Ascending aorta (tissue), 2 donors: ENCODE measurements around the gene MIA. TPM values are rescaled to one million over a fixed set of nuclear protein-coding genes. Genes with fewer than 3 reads are reported as not detected.
A peak's percentile ranks its signal among the peaks of the same experiment; 100 is the strongest.

Experiments used
- DNase-seq, 2 donors: peaks; one replicate each; pipeline ENCODE4 v3.0.0-alpha.2; 2019; ENCODE audit warnings: low spot score in 2 of 2
- H3K27ac ChIP-seq, 2 donors: fragments of 200-600 bp; sonication (generic); one replicate each; pipeline ENCODE4 v1.5.1; 2016 to 2017; ENCODE audit warnings: mild to moderate bottlenecking in 1 of 2
- H3K27me3 ChIP-seq: fragments of 200-600 bp; sonication (generic); one replicate; pipeline ENCODE4 v1.5.1; 2017
- H3K36me3 ChIP-seq, 2 donors: fragments of 200-600 bp; sonication (generic); one replicate each; pipeline ENCODE4 v1.5.1; 2016
- H3K4me1 ChIP-seq, 2 donors: fragments of 200-600 bp; sonication (generic); one replicate each; pipeline ENCODE4 v1.5.1; 2016 to 2017; ENCODE audit warnings: mild to moderate bottlenecking in 1 of 2
- H3K4me3 ChIP-seq, 2 donors: fragments of 200-600 bp; sonication (generic); one replicate each; pipeline ENCODE4 v1.5.1; 2016 to 2017; ENCODE audit warnings: mild to moderate bottlenecking in 1 of 2
- H3K9me3 ChIP-seq, 2 donors: fragments of 200-600 bp; sonication (generic); one replicate each; pipeline ENCODE4 v1.5.1; 2016
- CTCF ChIP-seq, 3 experiments: fragments of 200-600 bp in 2 of 3; fragments of 450-650 bp in 1 of 3; sonication (generic) in 2 of 3; IDR thresholded peaks; one replicate each; pipeline ENCODE4 v1.5.1; 2016 to 2019; ENCODE audit warnings: antibody characterized with exemption in 3 of 3, mild to moderate bottlenecking in 1 of 3, moderate library complexity in 1 of 3
- intact Hi-C: fragments of 100-400 bp; cut with DNase I; formaldehyde crosslinking; loops from one replicate; pipeline ENCODE4 v1.15.1; 2023
- total RNA-seq: library from RNA; depleted of rRNA; stranded (reverse); fragments of >200 nt; gene quantifications from one replicate; pipeline ENCODE4 v1.1.0, GENCODE V29; 2016

Gene MIA
- total RNA-seq, 1 donor from 2014 or later, result not detected

DNA sequence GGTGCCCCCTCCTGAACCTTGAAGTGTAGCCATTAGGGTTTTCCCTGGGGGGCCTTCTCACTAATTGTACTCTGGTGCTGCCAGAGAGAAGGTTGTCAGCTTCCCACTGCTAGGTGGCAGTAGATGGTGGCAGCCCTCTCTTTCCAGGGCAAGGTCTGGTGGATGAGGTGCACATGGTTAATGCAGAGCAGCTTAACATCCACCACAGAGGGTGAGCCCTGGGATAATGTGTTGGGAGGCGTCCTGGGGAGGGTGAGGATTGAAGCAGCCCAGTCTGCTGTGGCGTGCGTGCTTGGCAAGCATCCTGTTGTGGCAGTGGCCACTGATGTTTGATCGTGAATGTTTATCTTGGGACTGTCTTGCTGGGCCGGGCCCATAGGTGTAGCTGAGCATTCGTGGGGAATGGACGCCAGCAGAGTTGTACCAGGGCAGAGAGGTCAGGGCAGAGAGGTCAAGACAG is 29.5 kb downstream of the MIA start:
- no peak for DNase-seq
- H3K9me3 ChIP-seq, result no peaks in the 10 kb centered on the region
- H3K4me1 ChIP-seq, result peaks cover 40 to 63% of the 10 kb centered on the region in 2 donors
- H3K27ac ChIP-seq, result peak overlapping the region; percentile 53 to 90
- no peak for TF ChIP-seq CTCF (IDR thresholded peaks at IDR 0.05)
- H3K4me3 ChIP-seq, result no peak overlapping the region
- peaks cover 21 to 40% of the 10 kb centered on the region in 2 donors for H3K36me3 ChIP-seq
- H3K27me3 ChIP-seq, result no peaks in the 10 kb centered on the region
- intact Hi-C loops, result no loop called here

GRCh38 chr19:40805258-40805868 is 30.0 kb downstream of the MIA start:
- H3K36me3 ChIP-seq, result peaks cover 20 to 39% of the 10 kb centered on the region in 2 donors

DNA sequence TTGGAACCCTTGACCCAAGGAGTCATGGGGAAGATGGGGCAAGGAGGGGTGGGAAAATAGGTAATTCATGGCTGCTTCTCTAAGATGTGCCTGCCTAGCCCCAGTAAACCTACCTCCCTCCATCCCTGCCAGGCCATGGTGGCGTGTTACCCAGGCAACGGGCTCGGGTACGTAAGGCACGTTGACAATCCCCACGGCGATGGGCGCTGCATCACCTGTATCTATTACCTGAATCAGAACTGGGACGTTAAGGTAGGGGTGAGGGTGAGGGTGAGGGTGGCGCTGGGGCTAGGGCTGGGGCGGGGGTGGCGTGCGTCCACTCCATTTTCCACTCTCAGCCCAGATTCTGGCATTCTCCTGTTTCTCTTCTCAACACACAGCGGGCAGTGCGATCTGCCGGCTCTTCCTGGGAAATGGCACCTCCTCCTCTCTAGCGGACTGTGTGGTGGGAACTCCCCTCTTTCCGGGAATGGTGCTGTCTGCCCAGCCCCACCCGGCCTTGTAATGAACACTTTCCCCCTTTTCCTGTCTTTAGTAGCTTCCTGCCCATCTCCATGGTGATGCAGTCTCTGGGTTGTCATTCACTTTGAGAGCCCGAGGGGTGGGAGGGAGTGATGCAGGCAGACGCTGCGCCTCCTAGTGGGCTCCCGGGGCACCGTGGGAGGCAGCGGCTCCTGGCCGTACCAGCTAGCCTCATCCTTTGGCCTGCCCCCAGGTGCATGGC is 31.3 kb downstream of the MIA start:
- intact Hi-C loops, result no loop called here

More at GRCh38 chr19:40805258-40805868, 30.0 kb downstream of the MIA start:
- Histone ChIP-seq H3K27me3 (no peaks in the 10 kb centered on the region), H3K4me1 (peaks cover 38 to 63% of the 10 kb centered on the region in 2 donors), H3K9me3 (no peaks in the 10 kb centered on the region), H3K27ac (peak overlapping the region; percentile 53 to 90), H3K4me3 (no peak overlapping the region)
- DNase-seq, result no peak
- TF ChIP-seq CTCF (IDR thresholded peaks at IDR 0.05), result no peak
- intact Hi-C loops, result no loop called here

DNA sequence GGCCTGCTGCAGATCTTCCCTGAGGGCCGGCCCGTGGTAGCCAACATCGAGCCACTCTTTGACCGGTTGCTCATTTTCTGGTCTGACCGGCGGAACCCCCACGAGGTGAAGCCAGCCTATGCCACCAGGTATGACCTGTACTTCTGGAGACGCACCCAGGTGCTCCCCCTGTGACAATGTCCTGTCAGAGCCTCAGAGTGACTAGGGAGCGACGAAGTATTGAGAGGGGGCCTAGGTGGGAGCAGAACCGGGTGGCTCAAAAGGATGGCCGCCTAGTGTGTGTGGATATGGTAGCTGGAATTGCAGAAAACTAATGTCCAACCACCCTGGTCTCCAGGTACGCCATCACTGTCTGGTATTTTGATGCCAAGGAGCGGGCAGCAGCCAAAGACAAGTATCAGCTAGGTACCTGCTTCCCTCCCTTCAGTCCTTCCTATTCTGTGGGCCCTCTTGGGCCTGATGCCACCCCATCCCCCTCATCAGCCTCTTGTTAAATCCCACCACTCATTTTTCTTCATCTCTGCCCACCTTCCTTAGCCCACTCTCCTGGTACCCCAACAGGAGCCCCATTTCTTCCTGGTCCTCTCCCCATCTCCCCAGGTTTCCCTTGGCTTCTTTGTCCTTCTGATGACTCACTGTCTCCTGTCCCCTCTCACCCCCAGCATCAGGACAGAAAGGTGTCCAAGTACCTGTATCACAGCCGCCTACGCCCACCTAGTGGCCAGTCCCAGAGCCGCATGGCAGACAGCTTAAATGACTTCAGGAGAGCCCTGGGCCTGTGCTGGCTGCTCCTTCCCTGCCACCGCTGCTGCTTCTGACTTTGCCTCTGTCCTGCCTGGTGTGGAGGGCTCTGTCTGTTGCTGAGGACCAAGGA is 32.1 kb downstream of the MIA start:
- DNase-seq, result no peak
- intact Hi-C loops, result no loop called here
- peaks cover 22 to 56% of the 10 kb centered on the region in 2 donors for H3K4me1 ChIP-seq

More for the DNA sequence above, 31.3 kb downstream of the MIA start:
- peak; percentile 50 to 91 for DNase-seq
- no peaks in the 10 kb centered on the region for H3K27me3 ChIP-seq
- peak overlapping the region; percentile 53 to 90 for H3K27ac ChIP-seq
- TF ChIP-seq CTCF (IDR thresholded peaks at IDR 0.05), result peak; percentile 74 to 79 (median 74)
- peaks cover 12 to 28% of the 10 kb centered on the region in 2 donors for H3K36me3 ChIP-seq
- peaks cover 28 to 56% of the 10 kb centered on the region in 2 donors for H3K4me1 ChIP-seq
- no peak overlapping the region for H3K4me3 ChIP-seq
- no peaks in the 10 kb centered on the region for H3K9me3 ChIP-seq

More for the DNA sequence above, 32.1 kb downstream of the MIA start:
- peak in 1 of 3 experiments; percentile 1 for TF ChIP-seq CTCF (IDR thresholded peaks at IDR 0.05)
- H3K9me3 ChIP-seq, result no peaks in the 10 kb centered on the region
- no peak overlapping the region for H3K4me3 ChIP-seq
- peak overlapping the region; percentile 53 to 90 for H3K27ac ChIP-seq
- H3K36me3 ChIP-seq, result peaks cover 12 to 28% of the 10 kb centered on the region in 2 donors
- H3K27me3 ChIP-seq, result no peaks in the 10 kb centered on the region
